Measurements from ENCODE around the gene DYNC1I1.

DYNC1I1 gene

GRCh38 chr7:95749515-95749914 lies 22.8 kb upstream of the DYNC1I1 start:
- no peak for DNase-seq (ENCODE audit: low spot score)
- no peak for TF ChIP-seq CTCF (IDR thresholded peaks at IDR 0.05; ENCODE audit: extremely low read depth, missing control alignments)

DNA sequence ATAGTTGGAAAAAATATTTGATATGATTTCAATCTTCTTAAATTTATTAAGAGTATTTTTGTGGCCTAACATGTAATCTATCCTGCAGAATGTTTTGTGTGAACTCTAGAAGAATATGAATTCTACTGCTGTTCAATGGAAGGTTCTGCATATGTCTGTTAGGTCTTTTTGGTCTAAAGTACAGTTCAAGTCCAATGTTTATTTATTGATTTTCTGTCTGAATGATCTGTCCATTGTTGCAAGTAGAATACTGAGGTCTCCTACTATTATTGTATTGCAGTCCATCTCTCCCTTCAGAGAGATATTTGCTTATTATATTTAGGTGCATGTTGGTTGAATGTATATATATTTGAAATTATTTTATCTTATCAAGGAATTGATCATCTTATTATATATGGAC lies 18.9 kb upstream of the DYNC1I1 start:
- TF ChIP-seq CTCF (IDR thresholded peaks at IDR 0.05; ENCODE audit: extremely low read depth, missing control alignments): no peak
- DNase-seq (ENCODE audit: low spot score): no peak

- TF ChIP-seq CTCF (IDR thresholded peaks at IDR 0.05; ENCODE audit: extremely low read depth, missing control alignments): no peak
These were observed 16.9 kb upstream of the DYNC1I1 start for GRCh38 chr7:95755277-95755934.

GRCh38 chr7:95758187-95758586 lies 14.2 kb upstream of the DYNC1I1 start:
- DNase-seq (ENCODE audit: low spot score): no peak
- TF ChIP-seq CTCF (IDR thresholded peaks at IDR 0.05; ENCODE audit: extremely low read depth, missing control alignments): no peak

More at GRCh38 chr7:95755277-95755934, 16.9 kb upstream of the DYNC1I1 start:
- DNase-seq (ENCODE audit: low spot score): no peak

- no peak for DNase-seq (ENCODE audit: low spot score)
- TF ChIP-seq CTCF (IDR thresholded peaks at IDR 0.05; ENCODE audit: extremely low read depth, missing control alignments): no peak
These were observed 6.3 kb upstream of the DYNC1I1 start for GRCh38 chr7:95766086-95766485.

DNA sequence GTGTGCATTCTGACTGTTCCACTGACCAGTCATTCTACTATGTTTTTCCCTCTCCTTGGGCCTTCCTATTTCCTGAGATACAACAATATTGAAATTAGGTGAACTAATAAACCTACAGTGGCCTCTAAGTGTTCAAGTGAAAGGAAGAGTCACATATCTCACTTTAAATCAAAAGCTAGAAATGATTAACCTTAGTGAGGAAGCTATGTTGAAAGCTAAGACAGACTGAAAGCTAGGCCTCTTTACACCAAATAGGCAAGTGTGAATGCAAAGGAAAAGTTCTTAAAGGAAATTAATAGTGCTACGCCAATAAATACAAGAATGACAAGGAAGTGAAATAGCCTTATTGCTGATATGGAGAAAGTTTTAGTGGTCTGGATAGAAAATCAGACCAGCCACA lies 5.7 kb upstream of the DYNC1I1 start:
- TF ChIP-seq CTCF (IDR thresholded peaks at IDR 0.05; ENCODE audit: extremely low read depth, missing control alignments): no peak

GRCh38 chr7:95772771-95773581 lies 622 bp downstream of the DYNC1I1 start:
- no peak for TF ChIP-seq CTCF (IDR thresholded peaks at IDR 0.05; ENCODE audit: extremely low read depth, missing control alignments)
- DNase-seq (ENCODE audit: low spot score): no peak

More for the DNA sequence above, 5.7 kb upstream of the DYNC1I1 start:
- no peak for DNase-seq (ENCODE audit: low spot score)
